ENCODE data around the gene MVK.

Gene MVK

DNA sequence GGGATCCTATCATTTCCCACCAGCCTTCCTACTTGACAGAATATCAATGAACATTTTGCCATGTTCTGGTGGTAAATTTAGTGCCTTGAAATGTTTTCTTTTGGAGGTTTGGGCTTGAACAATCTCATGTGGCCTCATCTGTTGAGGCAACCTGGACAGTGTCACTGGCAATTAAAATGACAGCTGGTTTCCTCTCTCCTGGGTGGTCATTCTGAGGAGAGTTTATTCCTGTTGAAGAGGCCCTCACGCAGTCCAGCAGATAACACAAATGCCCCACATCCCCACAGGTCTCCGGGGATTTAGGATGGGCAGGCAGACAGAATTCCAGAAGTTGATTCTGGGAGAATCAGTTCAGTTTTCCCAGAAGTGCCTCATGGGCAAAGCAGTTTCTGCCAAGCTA is 42.2 kb upstream of the MVK start:
- TF ChIP-seq, protein P1, sequence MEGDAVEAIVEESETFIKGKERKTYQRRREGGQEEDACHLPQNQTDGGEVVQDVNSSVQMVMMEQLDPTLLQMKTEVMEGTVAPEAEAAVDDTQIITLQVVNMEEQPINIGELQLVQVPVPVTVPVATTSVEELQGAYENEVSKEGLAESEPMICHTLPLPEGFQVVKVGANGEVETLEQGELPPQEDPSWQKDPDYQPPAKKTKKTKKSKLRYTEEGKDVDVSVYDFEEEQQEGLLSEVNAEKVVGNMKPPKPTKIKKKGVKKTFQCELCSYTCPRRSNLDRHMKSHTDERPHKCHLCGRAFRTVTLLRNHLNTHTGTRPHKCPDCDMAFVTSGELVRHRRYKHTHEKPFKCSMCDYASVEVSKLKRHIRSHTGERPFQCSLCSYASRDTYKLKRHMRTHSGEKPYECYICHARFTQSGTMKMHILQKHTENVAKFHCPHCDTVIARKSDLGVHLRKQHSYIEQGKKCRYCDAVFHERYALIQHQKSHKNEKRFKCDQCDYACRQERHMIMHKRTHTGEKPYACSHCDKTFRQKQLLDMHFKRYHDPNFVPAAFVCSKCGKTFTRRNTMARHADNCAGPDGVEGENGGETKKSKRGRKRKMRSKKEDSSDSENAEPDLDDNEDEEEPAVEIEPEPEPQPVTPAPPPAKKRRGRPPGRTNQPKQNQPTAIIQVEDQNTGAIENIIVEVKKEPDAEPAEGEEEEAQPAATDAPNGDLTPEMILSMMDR (IDR thresholded peaks at IDR 0.05; ENCODE audit: control extremely low read depth, extremely low read depth, low read depth, missing control alignments) = no peak
- ChIA-PET CTCF (interaction anchor here (1.4 kb wide), 1 partner anchor 314 kb away, joined by 3 read pairs; no protein-coding TSS in a partner anchor), POLR2A (no interaction called here)
- no peak for DNase-seq (ENCODE audit: extremely low spot score)

DNA sequence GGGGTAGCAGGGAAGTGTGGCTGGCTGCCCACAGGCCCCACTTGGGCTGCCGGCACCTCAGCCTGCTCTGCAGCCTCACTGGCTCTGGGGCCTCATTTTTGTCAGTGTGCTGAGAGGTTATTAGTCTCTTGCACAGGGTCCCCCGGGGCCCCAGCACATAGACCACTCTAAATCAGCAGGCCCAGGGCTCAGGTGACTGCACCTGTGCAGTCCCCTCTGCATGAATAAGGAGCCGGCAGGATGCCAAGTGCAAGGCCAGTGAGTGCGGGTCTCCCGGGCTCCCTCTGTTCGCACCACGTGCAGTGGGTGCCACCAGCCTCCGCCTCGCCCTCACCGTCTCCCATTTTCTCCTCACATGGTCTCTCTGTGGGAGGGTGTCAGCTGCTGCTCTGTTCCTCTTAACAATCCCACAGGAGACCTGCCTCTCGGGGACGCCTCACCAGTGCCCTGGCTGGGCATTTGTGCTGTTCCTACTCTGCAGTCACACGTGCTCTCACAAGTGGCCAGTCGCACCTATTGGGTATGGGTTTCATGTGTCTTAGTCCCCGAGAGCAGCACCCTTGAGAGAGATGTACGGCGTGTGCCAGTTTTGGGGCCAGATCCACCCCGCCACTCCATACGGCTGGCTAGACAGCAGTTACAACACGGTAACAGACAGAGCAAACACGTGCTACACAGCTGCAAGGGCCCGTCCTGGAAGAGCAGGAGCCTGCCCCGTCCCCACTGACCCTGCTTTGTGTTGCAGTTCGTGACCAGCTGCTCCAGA is 40.7 kb upstream of the MVK start:
- TF ChIP-seq, protein P1 (IDR thresholded peaks at IDR 0.05; ENCODE audit: control extremely low read depth, extremely low read depth, low read depth, missing control alignments) = no peak
- DNase-seq (ENCODE audit: extremely low spot score) = no peak
- POLR2A ChIA-PET = no interaction called here
- CTCF ChIA-PET = interaction anchor here (1.4 kb wide), 1 partner anchor 313 kb away, joined by 3 read pairs; no protein-coding TSS in a partner anchor

DNA sequence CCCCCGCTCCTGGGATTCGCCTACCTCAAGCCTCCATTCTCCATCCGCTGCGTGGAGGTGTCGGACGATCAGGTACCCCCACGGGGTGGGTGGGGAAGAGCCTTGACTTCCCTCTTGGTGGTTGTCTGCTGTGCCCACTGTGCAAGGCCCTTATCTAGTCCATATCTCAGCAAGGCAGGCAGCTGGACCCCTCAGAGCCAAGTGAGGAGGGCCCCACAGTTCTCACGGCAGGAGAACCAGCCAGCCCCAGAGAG is 40.2 kb upstream of the MVK start:
- ChIA-PET POLR2A (no interaction called here), CTCF (no interaction called here)
- no peak for DNase-seq (ENCODE audit: extremely low spot score)
- TF ChIP-seq, protein P1 (IDR thresholded peaks at IDR 0.05; ENCODE audit: control extremely low read depth, extremely low read depth, low read depth, missing control alignments) = no peak

DNA sequence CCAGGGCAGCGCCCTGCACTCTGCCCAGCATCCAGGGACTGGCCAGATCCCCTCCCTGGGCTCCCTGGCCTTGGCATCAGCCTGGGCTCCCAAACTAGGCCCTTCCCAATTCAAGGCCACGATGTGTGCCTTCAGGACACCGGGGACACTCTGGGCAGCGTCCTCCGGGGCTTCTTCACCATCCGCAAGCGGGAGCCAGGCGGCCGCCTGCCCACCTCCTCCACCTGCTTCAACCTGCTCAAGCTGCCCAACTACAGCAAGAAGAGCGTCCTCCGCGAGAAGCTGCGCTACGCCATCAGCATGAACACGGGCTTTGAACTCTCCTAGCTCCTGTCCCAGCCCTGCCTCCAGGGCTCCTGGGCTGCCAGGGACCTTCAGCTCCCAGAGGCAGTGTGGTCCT is 39.1 kb upstream of the MVK start:
- POLR2A ChIA-PET = no interaction called here
- CTCF ChIA-PET = interaction anchor here (0.8 kb wide), 1 partner anchor 11 kb away, joined by 3 read pairs; no protein-coding TSS in a partner anchor
- DNase-seq (ENCODE audit: extremely low spot score) = no peak
- TF ChIP-seq, protein P1 (IDR thresholded peaks at IDR 0.05; ENCODE audit: control extremely low read depth, extremely low read depth, low read depth, missing control alignments) = no peak

DNA sequence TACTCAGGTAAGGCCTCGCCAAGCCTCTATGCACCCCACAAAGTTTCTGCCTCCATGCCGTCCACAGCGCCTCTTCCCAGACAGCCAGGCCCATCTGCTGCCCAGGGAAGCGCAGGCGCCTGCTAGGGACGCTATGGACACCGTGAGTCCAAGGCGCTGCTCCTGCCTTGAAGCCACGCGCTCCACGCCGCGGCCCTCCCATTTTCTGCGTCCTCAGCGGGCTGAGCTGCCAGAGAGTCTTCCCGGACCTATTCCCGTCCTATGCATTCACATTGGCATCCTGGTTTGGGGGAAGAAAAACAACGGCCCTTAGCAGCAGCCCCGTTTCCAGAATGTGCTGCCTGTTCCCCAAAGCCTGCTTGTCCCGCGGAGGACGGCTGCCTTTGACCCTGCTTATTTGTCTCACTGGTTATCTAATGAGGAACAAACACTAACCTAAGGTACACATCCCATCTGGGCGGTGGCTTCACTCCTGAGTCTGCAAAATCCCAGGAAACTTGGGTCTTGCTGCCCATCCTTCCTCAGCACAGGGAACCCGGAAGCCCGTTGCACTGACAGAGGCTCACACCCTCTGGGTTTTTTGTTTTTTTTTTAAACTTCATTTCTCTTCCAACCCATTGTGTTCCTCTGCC is 38.2 kb upstream of the MVK start:
- no peak for DNase-seq (ENCODE audit: extremely low spot score)
- ChIA-PET POLR2A (no interaction called here), CTCF (interaction anchor here (0.8 to 2.2 kb wide), 2 partner anchors 12 to 16 kb away, joined by 3 to 7 read pairs; no protein-coding TSS in a partner anchor)
- TF ChIP-seq, protein P1 (IDR thresholded peaks at IDR 0.05; ENCODE audit: control extremely low read depth, extremely low read depth, low read depth, missing control alignments) = no peak

DNA sequence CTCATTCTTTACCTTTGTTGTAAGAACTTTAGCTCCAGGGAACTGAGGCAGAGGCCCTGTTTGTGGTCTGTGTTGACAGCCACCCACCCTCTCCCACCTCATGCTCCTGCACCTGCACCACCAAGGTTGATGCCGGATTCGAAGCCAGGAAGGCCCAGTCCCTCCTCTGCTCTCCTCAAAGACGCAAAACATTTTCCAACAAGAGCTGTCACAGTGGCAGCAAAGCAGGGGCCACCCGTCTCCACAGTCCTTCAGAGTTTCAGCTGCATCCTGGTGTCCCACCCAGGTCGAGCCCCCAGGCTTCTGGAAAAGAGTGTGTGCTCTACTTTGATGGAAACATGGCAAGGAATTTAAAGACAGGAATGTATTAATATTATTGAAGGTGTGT is 37.7 kb upstream of the MVK start:
- CTCF ChIA-PET = interaction anchor here (2.2 kb wide), 1 partner anchor 17 kb away, joined by 7 read pairs; no protein-coding TSS in a partner anchor
- POLR2A ChIA-PET = no interaction called here
- DNase-seq (ENCODE audit: extremely low spot score) = no peak
- TF ChIP-seq, protein P1 (IDR thresholded peaks at IDR 0.05; ENCODE audit: control extremely low read depth, extremely low read depth, low read depth, missing control alignments) = no peak

All from GM10248 (cell line).